Measurements from ENCODE around the gene AMN.

The AMN gene

GRCh38 chr14:102899516-102899900 is 23.0 kb upstream of the AMN start:
- DNase-seq, result no peak

GRCh38 chr14:102900631-102901571 is 21.6 kb upstream of the AMN start:
- no peak for DNase-seq

GRCh38 chr14:102901633-102902032 is 20.8 kb upstream of the AMN start:
- DNase-seq, result no peak

GRCh38 chr14:102902086-102902485 is 20.4 kb upstream of the AMN start:
- no peak for DNase-seq

GRCh38 chr14:102902523-102903247 is 19.8 kb upstream of the AMN start:
- DNase-seq, result no peak

GRCh38 chr14:102903248-102903888 is 19.1 kb upstream of the AMN start:
- no peak for DNase-seq

- no peak for DNase-seq
Measured at GRCh38 chr14:102903889-102904512, 18.5 kb upstream of the AMN start.

GRCh38 chr14:102905116-102906108 is 17.1 kb upstream of the AMN start:
- no peak for DNase-seq

- no peak for DNase-seq
Measured at GRCh38 chr14:102906616-102907302, 15.7 kb upstream of the AMN start.

GRCh38 chr14:102907303-102907844 is 15.1 kb upstream of the AMN start:
- no peak for DNase-seq

- DNase-seq, result no peak
Measured at GRCh38 chr14:102907980-102908730, 14.3 kb upstream of the AMN start.

GRCh38 chr14:102908766-102909455 is 13.6 kb upstream of the AMN start:
- DNase-seq, result no peak

GRCh38 chr14:102909462-102909861 is 13.0 kb upstream of the AMN start:
- no peak for DNase-seq

GRCh38 chr14:102909911-102910310 is 12.6 kb upstream of the AMN start:
- DNase-seq, result no peak

GRCh38 chr14:102910442-102910841 is 12.0 kb upstream of the AMN start:
- DNase-seq, result no peak

- DNase-seq, result no peak
Measured at GRCh38 chr14:102911541-102911951, 10.9 kb upstream of the AMN start.

- no peak for DNase-seq
Measured at GRCh38 chr14:102911991-102912761, 10.3 kb upstream of the AMN start.

- no peak for DNase-seq
Measured at GRCh38 chr14:102913341-102914211, 8.9 kb upstream of the AMN start.
